Measurements from ENCODE around the gene TRIM23.

GRCh38 chr5:65562731-65563701, 61.1 kb downstream of the TRIM23 start, which contains the start of the genes CENPK and PPWD1:
- no peak for TF ChIP-seq CTCF (IDR thresholded peaks at IDR 0.05)
- TF ChIP-seq POLR2A (IDR thresholded peaks at IDR 0.05): peak in 1 of 2 donors; percentile 58

All from heart left ventricle (tissue), 13 donors.